HG02981 (cell line): ENCODE results near the gene IQSEC1.

Experiments
- ATAC-seq: cut with Tn5 transposase; IDR thresholded peaks from one replicate; pipeline ENCODE4 v1.9.1; 2021; ENCODE audit warnings: mild to moderate bottlenecking, moderate library complexity; ENCODE audit not compliant: unreplicated experiment

IQSEC1 gene

DNA sequence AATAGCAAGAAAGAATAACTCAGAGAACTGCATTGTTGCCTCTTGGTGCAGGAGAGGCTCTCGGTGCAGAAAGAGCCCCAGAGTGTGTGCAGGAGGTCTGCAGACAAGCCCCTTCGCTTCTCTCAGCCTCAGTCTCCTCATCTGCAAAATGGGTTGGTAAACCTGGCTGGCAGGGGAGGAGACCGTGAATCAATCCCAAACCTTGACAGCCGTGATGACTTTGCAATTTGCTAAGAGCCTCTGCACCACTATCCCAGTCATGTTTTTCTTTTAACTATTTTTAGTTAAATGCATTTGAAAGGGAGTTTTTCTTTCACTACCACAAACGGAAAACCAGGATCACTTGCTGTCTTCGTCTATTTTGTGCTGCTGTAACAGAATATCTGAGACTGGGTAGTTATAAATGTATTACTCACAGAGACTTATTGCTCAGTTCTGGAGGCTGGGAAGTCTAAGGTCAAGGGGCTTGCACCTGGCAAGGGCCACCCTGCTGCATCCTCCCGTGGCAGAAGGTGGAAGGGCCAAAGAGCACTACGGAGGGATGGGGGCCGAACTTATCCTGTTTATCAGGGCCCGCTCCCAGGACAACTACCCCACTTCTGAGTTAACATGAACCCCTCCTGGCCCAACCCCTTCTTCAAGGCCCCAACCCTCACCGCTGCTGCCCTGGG is 14.2 kb upstream of the IQSEC1 start:
- ATAC-seq = no peak

DNA sequence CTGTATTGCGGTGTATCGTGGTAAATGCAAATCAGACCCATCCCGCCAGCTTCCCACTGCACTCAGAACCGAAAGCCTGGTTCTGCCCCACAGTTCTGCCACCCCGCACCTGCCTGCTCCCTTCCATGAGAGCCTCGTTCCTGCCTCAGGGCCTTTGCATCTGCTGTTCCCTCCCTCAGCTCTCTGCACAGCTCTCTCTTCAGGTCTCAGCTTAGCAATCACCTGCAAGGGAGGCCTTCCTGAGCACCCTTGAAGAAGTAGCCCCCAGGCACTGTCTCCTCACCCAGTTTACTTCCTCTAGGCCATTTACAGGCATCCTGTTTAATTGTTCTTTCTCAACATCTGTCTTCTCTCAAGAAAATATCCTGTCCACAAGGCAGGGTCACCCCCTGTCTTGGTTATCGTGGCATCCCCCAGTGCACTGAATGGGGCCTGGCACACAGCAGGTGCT is 13.3 kb upstream of the IQSEC1 start:
- ATAC-seq = no peak

DNA sequence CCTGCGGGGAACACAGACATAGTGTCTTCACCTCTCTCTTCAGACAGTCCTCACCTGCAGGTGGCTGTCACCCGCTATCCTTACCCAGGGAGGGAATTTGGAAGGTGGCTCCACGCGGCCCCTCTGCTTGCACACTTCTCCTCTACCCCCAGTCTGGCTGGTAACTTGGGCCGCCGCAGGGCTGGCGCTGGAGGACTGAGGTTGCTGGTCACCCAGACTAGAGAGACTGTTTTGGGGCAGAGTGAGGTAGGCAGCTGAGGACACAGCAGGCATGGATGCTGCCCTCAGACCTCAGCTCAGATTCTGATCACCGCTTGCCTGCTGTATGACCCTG is 12.6 kb upstream of the IQSEC1 start:
- no peak for ATAC-seq

DNA sequence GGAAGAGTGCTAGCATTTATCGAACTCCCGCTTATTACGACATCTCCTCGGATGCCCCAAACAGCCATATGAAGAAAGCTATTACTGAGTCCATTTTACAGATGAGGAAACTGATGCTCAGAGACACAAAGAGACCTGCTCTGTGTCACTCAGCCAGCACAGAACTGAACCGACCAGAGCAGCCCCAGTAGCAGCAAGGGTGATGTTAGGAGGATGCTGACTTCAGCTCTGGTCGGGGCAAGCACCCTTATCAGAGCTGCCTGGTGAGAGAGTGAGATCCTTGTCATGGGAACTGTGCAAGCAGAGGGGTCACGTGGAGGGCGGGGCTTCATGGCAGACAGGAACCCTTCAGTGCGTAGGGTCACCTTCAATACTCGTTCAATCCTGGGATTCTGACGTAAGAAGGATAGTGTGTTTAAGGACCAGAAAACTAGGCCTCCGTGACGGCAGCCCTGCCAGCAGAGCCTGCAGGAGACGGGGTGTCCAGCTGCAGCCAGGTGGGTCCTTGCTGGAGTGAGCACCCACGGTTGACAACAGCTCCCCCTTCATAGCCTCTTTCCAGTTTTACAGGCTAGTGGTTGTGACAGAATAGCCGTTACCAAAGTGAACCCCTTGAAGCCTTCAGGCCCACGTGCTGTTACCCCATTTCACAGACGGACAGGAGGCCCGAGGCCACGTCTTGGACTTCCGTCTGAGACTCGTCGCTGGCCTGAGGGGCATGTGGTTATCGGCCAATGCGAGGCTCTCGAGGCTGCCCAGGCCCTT is 12.0 kb upstream of the IQSEC1 start:
- no peak for ATAC-seq

DNA sequence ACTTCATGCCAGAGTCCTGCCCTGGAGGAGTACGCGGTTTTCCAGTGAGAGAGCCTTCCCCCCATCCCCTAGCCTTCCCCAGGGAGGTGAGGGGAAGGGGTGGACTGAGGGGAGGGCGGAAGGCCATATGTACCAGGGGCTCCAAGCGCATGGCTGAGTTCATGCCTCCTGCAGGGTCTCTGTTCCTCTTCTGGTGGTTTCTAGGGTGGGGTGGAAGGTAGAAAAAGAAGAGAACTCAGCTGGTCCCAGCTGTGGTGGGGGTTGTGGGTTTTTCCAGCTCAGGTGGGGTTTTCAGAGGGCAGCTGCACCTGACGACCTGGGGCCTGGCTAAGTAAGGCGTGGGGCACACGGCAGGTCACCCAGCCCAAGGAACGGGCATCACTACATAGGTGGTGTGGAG is 10.7 kb upstream of the IQSEC1 start:
- ATAC-seq = no peak

DNA sequence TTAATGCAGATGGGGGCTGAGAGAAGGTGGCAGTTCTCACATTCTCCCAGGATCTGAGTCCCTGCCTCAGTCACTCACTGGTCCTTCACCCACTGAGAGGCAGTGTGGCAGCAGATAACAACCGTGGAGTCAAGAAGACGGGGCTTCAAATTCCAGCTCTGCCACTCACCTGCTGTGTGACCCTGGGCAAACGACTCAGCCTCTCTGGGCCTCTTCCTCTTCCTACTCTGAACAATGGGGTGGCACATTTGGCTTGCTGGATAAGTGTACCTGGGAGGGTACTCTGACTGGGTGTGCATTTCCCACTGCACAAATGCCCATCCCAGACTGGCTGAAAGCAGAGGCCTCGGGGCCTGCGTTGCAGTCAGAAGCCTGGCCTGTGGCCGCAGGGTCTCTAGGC is 10.0 kb upstream of the IQSEC1 start:
- ATAC-seq = no peak

DNA sequence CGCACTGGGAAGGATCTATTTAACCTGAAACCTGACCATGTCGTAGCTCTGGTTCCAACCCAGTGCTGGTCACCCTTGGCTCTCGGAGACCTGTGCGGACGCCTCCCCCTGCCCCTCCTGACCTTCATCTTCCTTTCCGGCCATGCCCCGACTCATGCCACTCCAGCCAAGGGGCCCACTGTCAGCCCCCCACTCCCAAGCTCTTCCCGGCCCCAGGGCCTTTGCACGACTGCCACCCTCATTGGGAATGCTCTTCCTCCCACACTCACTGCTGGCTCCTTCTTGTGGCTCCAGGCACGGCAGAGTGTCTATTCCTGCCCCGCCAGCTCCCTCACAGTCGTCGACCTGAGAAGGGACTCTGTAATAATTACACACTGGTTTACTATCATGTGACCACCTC is 9.4 kb upstream of the IQSEC1 start:
- ATAC-seq = no peak

DNA sequence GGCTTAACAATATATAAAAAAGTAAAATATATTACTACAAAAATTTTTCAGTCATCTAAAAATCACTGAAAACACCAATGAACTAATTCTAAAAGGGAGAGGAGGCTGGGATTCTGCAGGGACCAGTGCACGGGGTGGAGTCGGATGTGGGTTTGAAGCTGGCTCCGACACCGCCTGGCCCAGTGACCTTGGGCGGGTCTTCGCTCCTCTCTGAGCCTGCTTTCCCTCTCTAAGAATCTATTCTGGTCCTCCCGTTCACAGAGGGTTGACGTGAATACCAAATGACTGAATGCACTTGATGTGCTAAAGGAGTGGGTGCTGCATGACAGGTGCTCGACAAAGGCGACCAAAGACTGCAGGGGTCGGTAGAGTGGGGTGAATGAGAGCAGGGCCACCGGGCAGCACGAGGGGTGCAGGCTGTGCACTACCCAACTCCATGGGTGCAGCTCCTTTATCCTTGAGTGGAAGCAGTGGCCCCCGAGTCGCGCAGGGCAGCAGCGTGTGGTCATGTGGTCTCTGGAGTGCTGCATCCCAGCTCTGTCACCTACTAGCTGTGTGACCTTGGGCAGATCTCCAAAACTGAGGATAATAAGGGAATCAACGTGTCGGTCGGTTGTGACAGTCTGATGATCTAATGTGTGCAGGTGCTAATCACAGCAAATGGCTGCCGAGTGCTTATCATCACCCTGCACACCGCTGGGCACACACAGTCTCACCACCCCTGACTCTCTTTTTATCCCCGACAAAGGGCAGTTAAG is 8.6 kb upstream of the IQSEC1 start:
- no peak for ATAC-seq

DNA sequence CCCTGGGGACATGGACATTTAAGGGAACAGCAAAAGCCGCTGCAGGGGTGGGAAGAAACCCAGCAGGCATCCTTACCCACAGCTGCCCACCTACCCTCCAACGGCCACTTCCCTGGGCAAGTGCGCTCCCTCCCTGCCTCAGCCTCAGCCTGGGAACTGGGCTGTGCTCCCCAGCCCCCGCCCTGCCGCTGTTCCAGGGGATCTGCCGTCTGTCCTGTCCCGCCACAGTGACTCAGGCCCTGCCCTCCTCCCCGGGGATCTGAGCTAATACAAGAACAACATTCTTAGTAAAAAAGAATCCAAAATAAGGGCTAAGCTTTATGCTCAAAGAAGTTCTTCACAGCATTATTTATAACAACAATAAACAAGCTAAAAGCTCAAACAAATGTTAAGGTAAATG is 7.4 kb upstream of the IQSEC1 start:
- no peak for ATAC-seq

DNA sequence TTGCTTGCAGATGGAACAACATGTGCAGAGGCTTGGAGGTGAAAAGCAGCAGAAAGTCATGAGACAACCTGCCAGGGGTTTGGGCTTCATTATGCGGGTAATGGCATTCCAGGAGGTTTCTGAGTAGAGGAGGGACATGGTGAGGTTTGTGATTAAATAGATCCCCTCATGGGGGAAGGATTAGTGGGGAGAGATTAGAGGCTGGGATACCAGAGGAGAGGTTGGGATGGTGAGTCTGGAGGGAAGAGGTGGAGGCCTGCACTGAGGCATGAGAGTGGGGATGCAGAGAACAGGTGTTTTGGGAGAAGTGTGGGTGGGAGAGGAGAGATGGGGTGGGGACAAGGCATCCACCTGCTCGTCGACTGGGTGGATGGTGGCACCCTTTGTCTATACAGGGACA is 6.8 kb upstream of the IQSEC1 start:
- ATAC-seq = no peak

DNA sequence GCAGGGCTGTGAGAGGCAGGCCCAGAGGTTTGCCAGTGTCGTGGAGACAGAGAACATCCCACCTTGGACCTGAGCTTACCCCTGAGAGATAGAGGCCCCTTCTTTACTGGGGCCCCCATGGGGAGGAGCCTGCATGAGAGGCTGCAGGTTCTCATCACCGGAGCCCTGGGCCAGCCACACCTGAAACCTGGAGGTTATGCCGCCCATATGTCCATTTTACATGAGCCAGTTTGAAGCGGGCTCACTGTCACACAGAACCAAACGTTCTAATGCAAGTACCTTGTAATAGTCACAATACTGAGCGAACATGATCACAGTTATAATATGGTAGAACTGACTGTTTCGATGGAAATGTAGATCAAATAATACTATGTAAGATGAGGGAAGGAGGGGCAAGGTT is 6.3 kb upstream of the IQSEC1 start:
- ATAC-seq = no peak

DNA sequence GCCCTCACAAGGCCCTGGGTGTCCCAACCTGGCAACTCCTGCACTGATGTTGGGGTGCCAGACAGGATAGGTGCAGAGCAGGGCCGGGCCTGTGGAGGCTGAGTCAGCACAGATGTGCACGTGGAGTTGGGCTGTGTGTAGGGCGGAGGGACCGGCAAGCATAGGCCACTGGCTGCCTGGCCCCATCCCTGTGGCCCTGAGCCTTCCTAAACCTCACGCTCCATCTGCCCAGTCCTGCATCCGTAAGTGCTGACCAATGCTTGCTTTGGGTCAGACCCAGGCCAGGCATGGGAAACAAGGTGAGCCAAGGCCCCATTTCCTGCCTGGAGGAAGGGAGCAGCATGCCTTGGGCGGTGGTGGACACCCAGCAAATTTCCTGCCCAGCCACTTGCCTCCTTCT is 5.8 kb upstream of the IQSEC1 start:
- no peak for ATAC-seq

DNA sequence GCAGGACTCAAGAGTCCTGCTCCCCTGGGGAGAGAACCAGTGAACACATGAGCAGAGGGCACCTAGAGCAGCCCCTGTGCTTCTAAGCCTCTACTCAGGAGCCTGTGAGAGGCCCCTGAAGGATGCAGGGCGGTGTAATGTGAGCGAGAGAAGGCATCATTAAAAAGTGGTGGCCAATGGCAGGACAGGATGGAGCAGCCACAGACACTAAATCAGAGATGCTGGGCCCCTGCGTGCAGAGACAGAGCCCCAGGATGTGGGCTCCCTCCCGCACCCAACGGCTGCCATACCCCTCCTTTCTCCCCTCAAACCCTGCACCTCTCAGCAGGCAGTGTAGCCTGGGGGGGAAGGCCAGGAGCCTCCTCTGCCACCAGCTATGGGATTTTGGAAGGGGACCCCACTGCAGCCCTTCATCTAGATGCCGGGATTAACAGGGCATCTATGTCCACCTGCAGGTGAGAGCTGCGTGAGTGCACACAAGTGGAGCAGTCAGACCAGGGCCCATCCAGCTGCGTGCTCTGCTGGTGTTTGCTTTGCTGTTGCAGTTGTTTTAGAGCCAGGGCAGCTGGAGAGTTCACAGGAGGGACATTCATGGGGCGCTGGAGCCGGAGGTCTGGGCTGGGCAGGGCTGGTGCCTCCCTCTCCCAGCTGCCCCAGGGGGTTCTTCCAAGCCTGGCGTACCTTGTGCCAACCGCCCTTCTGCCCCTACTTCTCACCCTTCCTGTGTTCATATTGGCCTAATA is 5.1 kb upstream of the IQSEC1 start:
- no peak for ATAC-seq

DNA sequence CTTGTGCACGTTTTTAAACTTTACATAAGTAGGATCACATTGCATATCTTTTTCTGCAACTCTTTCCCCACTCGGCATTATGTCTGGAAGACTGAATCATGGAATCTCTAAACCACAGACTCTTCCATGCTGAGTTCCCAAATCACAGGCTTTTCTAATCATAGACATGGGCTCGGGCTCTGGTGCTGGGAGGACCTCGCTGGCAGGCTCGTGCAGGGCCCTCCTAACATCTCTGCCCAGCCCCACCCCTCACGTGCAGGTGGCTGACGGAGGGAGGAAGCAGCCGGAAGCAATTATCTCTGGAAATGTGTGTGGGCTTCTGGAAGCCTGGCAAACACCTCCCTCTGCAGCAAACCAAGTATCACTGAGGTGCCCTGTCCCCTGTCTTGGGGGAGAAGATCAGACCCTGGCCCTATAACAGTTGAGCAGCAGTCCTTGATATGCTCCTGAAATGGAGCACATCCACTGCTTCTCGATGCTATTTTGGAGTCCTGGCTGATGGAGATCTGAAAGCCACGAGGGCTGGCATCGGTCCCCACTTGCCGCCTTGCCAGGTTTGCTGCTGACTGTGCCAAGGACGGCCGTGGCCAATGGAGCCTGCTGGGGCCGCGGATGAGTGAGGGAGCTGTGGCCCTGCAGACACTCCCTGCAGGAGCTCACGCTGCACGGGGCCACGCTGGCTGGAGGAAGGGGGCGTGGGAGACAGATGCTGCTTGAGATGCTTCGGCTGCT is 4.4 kb upstream of the IQSEC1 start:
- no peak for ATAC-seq

DNA sequence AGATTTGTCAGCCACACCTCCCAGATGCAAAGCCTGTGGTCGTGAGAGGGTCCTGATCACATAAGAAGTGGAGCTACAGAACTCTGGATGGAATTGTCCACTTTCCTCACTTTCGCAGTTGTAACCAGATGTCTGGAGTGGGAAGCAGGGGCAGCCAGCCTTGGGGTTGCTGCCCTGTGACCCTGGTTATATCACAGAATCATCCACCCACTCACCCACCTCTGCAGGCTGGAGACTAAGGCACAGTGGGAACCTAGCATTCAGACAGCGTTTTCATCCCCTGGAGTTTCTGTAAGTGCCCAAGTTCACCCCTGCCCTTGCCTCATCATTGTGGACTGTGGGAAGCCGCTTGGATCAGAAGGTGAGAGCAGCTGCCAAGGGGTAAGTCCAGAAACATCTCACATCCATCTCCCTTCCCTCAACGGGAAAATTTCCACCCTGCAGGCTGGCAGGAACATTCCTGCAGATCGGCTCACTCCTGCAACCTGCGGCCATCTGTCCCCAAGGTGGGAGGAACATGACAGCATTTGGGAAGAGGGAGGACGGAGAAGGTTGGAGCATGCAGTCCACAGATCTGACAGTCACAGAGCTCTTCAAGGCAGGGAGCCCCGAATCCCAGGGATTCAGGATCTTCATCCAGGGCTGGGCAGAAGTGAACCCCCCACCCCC is 2.9 kb upstream of the IQSEC1 start:
- no peak for ATAC-seq

DNA sequence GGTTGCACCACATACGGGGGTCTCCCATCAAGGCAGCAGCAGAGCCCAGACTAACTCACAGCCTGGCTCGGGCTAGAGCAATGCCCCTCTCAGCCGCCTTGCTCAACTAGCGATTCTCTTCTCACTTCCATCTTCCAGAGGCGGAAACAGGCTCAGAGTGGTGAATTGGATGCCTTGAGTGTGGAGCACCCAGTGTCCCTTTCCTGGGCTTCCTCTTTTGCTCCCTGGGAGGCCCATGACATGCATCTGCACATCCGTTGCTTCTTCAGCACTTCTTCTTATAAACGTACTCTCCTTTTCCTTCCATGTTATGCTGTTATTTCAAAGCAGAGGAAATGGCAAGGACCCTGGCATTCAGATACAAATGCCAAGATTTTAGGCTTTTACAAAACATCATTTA is 2.1 kb upstream of the IQSEC1 start:
- no peak for ATAC-seq

DNA sequence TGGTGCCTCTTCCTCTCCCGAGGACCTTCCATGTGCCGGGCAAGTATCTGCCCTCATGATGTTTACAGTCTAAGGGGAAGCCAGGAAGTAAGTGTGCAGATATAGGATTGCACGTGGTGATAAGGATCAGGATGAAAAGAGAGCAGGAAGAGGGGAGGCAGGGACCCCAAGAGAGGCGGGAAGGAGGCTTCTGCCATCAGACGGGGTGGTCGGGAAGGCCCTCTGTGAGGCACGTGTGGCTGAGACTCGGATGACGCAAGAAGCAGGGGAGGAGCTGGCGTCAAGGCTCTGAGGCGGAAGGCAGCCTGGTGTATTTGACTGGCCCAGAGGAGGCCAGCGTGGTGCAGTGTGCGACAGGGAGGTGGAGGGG is 762 bp upstream of the IQSEC1 start:
- ATAC-seq = no peak

DNA sequence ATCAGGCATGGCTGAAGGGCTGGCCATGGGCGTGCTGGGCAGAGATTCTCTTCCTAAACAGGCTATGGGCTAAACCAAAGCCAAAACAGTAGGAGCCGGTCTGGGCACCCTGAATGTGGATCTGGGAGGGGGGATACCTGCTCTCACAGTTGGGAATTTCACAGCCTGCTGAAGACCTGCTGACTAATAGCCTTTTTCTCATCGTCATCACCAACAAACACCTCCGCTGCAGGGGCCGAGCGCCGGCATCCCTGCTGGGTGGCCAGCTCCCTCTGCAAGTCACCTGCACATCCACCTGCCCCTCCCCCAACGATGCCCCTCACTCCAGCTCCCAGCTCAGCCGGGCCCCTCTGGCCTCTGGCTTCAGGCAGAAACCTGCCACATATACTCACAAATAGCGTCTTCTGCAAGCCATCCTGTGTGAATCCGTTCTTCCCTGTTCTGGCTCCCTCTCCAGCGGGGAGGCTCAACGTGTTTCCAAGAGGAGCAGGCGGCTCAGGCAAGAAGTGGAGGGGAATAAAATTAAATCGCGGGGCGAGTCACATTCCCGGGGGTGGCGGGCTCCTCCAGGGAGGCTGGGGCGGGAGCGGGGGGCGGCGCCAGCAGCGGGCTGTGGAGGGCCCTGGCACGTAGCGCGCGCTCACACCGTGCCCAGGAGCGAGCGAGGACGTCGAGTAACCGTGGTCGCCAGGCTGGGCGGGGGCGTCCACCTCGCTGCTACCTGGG is 466 bp downstream of the IQSEC1 start:
- ATAC-seq = peak; percentile 20

DNA sequence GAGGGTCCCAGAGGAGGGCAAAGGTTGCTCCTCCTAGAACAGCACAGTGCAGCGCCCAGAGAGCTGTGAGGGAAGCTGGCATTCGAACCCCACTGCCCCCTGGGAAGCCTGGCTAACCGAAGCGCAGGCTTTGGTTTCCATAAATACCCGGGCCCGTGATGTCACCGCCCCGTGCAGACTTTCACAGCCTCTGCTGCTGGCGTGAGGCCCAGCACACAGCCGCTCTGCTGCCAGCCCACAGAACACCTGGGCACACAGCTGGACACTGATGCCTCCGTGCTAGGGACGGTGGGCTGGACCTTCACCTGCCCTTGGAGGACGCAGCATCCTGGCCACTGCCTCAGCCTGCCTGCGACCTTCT is 1.0 kb downstream of the IQSEC1 start:
- ATAC-seq = peak; percentile 45

DNA sequence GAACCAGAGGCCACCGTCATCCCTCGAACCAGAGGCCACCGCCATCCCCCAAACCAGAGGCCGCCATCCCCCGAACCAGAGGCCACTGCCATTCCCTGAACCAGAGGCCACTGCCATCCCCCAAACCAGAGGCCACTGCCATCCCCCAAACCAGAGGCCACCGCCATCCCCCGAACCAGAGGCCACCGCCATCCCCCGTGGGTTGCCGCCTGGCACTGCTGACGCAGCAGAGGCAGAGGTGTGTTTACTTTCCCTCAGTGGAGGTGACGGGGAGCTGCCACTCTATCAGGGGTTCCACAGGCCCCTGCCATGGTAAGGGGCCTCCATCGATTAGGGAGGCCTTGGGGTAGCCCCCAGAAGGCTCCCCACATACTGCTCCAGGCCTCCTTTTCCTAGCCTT is 1.5 kb downstream of the IQSEC1 start:
- ATAC-seq = no peak
